NCI-H748 (cell line): ENCODE measurements around the gene ZNF592.

Source experiments
- DNase-seq: peaks from one replicate; lab custom pipeline; 2025; ENCODE audit not compliant: unreplicated experiment; lab: John Stamatoyannopoulos, UW

The ZNF592 gene

GRCh38 chr15:84845631-84846030 is 97.2 kb downstream of the ZNF592 start:
- DNase-seq = peak; percentile 41

GRCh38 chr15:84846269-84846668 is 97.9 kb downstream of the ZNF592 start:
- DNase-seq = no peak

- no peak for DNase-seq
Observed at GRCh38 chr15:84847382-84847781, 99.0 kb downstream of the ZNF592 start.

- DNase-seq = no peak
Observed at GRCh38 chr15:84852212-84852611, 103.8 kb downstream of the ZNF592 start.

DNA sequence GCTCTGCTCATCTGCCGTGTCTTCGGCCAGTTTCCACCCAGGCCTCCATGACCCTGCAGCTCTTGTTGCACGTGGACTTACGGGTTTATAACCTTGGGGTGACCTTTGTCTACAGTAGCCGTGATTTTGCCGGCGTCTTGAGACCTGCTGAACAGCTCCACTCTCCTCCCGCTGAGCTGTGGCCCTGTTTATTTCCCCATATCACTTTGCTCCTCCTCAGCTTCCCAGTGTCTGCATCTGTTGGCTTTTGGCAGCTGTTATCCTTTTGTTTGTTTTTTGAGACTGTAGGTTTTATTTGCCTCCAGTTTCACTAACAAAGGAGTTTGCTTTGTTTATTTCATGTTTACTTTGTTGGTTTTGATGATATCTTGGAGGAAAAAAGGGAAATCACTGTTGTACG is 106.7 kb downstream of the ZNF592 start:
- DNase-seq = peak; percentile 70

- no peak for DNase-seq
Observed at GRCh38 chr15:84855765-84856164, 107.4 kb downstream of the ZNF592 start.
